Measurements from ENCODE around the gene SSH2.

The SSH2 gene

GRCh38 chr17:29596811-29597210 lies 333.2 kb downstream of the SSH2 start:
- no peak for DNase-seq

- DNase-seq: no peak
These were observed 333.9 kb downstream of the SSH2 start for GRCh38 chr17:29595943-29596774.

- DNase-seq: no peak
These were observed 334.7 kb downstream of the SSH2 start for GRCh38 chr17:29595107-29595942.

GRCh38 chr17:29594519-29595090 lies 335.4 kb downstream of the SSH2 start:
- no peak for DNase-seq

GRCh38 chr17:29593591-29594518 lies 336.2 kb downstream of the SSH2 start:
- peak; percentile 44 to 82 for DNase-seq

GRCh38 chr17:29592850-29593551 lies 337.0 kb downstream of the SSH2 start, which contains the start of gene ANKRD13B:
TSS of gene ANKRD13B (plus strand) at chr17:29593132. CDS start at chr17:29593622, 490 bp downstream.
- peak; percentile 58 to 91 for DNase-seq

- DNase-seq: peak; percentile 95 to 98
These were observed 338.1 kb downstream of the SSH2 start for GRCh38 chr17:29591737-29592608.

GRCh38 chr17:29591146-29591736 lies 338.8 kb downstream of the SSH2 start:
- DNase-seq: peak; percentile 88 to 96

- DNase-seq: peak; percentile 67 to 91
These were observed 339.4 kb downstream of the SSH2 start for GRCh38 chr17:29590411-29591145.

GRCh38 chr17:29589524-29590410 lies 340.3 kb downstream of the SSH2 start, which contains the start of gene GIT1:
TSS of gene GIT1 (minus strand) at chr17:29589648. CDS start at chr17:29589378, 270 bp downstream.
- peak; percentile 60 to 98 for DNase-seq

- DNase-seq: peak; percentile 40 to 82
These were observed 341.2 kb downstream of the SSH2 start for GRCh38 chr17:29588562-29589411.

- DNase-seq: no peak
These were observed 341.9 kb downstream of the SSH2 start for GRCh38 chr17:29588017-29588561.

- DNase-seq: no peak
These were observed 342.4 kb downstream of the SSH2 start for GRCh38 chr17:29587591-29587990.

GRCh38 chr17:29586676-29587469 lies 343.2 kb downstream of the SSH2 start:
- DNase-seq: no peak

GRCh38 chr17:29585080-29585751 lies 344.8 kb downstream of the SSH2 start:
- DNase-seq: no peak

Data from NCI-H526 (cell line).